Stomach (tissue), 4 donors: Measurements from ENCODE around the gene TMEM267.

Experiments used
- EP300 ChIP-seq: sonication (generic); formaldehyde crosslinking; IDR thresholded peaks from one replicate; pipeline ENCODE4 v1.6.1; 2017; ENCODE audit warnings: antibody characterized with exemption
- POLR2AphosphoS5 ChIP-seq, 3 donors: sonication (generic); formaldehyde crosslinking; IDR thresholded peaks; one replicate each; pipeline ENCODE4 v1.6.1; 2016; ENCODE audit warnings: antibody characterized with exemption in 3 of 3
- TF ChIP-seq, protein P1 (sequence below), 7 experiments: fragments of 450-650 bp in 4 of 7; fragments of 200-600 bp in 3 of 7; sonication (generic) in 3 of 7; IDR thresholded peaks; one replicate each; pipeline ENCODE4 v1.5.1; 2016 to 2019; ENCODE audit warnings: antibody characterized with exemption in 7 of 7, control low read depth in 2 of 7, mild to moderate bottlenecking in 1 of 7

DNA sequence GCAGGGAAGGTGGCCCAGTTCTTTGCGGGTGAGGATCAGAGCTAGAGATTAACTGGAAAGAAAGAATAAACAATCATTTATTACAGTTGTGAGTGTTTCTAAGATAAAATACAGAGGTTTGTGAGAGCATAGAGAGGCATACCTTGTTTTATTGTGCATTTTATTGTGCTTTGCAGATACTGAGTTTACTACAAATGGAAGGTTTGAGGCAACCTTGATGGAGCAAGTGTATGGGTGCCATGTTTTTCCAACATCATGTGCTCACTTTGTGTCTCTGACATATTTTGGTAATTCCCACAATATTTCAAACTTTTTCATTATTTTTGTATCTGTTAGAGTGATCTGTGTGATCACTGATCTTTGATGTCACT is 32.0 kb upstream of the TMEM267 start:
- TF ChIP-seq EP300 (no peak), POLR2AphosphoS5 (IDR thresholded peaks at IDR 0.05) (no peak)
- TF ChIP-seq, protein P1, sequence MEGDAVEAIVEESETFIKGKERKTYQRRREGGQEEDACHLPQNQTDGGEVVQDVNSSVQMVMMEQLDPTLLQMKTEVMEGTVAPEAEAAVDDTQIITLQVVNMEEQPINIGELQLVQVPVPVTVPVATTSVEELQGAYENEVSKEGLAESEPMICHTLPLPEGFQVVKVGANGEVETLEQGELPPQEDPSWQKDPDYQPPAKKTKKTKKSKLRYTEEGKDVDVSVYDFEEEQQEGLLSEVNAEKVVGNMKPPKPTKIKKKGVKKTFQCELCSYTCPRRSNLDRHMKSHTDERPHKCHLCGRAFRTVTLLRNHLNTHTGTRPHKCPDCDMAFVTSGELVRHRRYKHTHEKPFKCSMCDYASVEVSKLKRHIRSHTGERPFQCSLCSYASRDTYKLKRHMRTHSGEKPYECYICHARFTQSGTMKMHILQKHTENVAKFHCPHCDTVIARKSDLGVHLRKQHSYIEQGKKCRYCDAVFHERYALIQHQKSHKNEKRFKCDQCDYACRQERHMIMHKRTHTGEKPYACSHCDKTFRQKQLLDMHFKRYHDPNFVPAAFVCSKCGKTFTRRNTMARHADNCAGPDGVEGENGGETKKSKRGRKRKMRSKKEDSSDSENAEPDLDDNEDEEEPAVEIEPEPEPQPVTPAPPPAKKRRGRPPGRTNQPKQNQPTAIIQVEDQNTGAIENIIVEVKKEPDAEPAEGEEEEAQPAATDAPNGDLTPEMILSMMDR (IDR thresholded peaks at IDR 0.05) = no peak
